H9 (cell line): ENCODE measurements around the gene MMP17. TPM values are rescaled to one million over a fixed set of nuclear protein-coding genes. Genes with fewer than 3 reads are reported as not detected.
A peak's percentile ranks its signal among the peaks of the same experiment; 100 is the strongest.

Experiments
- DNase-seq: peaks from one replicate; pipeline ENCODE4 v3.0.0-alpha.2; 2017
- H2AFZ ChIP-seq: one replicate; pipeline ENCODE4 v1.6.1; 2013; ENCODE audit warnings: mild to moderate bottlenecking, low read length, control low read depth, moderate library complexity
- H2AK5ac ChIP-seq: 2 replicates; pipeline ENCODE4 v1.6.1; 2013; ENCODE audit warnings: low read length, control low read depth, mixed read lengths; ENCODE audit not compliant: insufficient read length
- H2BK120ac ChIP-seq: one replicate; pipeline ENCODE4 v1.6.1; 2013; ENCODE audit warnings: low read depth, mild to moderate bottlenecking, low read length, control low read depth, inconsistent platforms; ENCODE audit not compliant: poor library complexity, severe bottlenecking
- H2BK12ac ChIP-seq: 2 replicates; pipeline ENCODE4 v1.6.1; 2013; ENCODE audit warnings: low read length, control low read depth, mixed read lengths, low read depth; ENCODE audit not compliant: insufficient read length
- H2BK15ac ChIP-seq: 2 replicates; pipeline ENCODE4 v1.6.1; 2013; ENCODE audit warnings: low read depth, low read length, control low read depth
- H2BK20ac ChIP-seq: one replicate; pipeline ENCODE4 v1.6.1; 2013; ENCODE audit warnings: low read depth, mild to moderate bottlenecking, low read length, control low read depth, inconsistent platforms; ENCODE audit not compliant: poor library complexity, severe bottlenecking
- H2BK5ac ChIP-seq: 2 replicates; pipeline ENCODE4 v1.6.1; 2013; ENCODE audit warnings: low read length, control low read depth, mixed read lengths; ENCODE audit not compliant: insufficient read length
- H3K14ac ChIP-seq: 2 replicates; pipeline ENCODE4 v1.6.1; 2013; ENCODE audit warnings: low read length, control low read depth; ENCODE audit not compliant: insufficient read depth
- H3K18ac ChIP-seq: 2 replicates; pipeline ENCODE4 v1.6.1; 2013; ENCODE audit warnings: low read depth, mild to moderate bottlenecking, mixed read lengths, low read length, control low read depth; ENCODE audit not compliant: insufficient read length
- H3K23ac ChIP-seq: 2 replicates; pipeline ENCODE4 v1.6.1; 2013; ENCODE audit warnings: low read length, control low read depth, mixed read lengths, low read depth; ENCODE audit not compliant: insufficient read length
- H3K23me2 ChIP-seq: 2 replicates; pipeline ENCODE4 v1.6.1; 2013; ENCODE audit warnings: low read depth, mild to moderate bottlenecking, mixed read lengths, low read length, control low read depth; ENCODE audit not compliant: insufficient read length, poor library complexity, severe bottlenecking
- H3K27ac ChIP-seq: 2 replicates; pipeline ENCODE4 v1.5.1; 2013; ENCODE audit warnings: low read length, control low read depth, mixed read lengths, low read depth; ENCODE audit not compliant: insufficient read length
- H3K27me3 ChIP-seq: 2 replicates; pipeline ENCODE4 v1.6.1; 2013; ENCODE audit warnings: low read length, control low read depth, inconsistent platforms; ENCODE audit not compliant: insufficient read depth
- H3K4ac ChIP-seq: 2 replicates; pipeline ENCODE4 v1.6.1; 2013; ENCODE audit warnings: low read depth, mild to moderate bottlenecking, control low read depth, inconsistent platforms, low read length, moderate library complexity
- H3K4me1 ChIP-seq: 2 replicates; pipeline ENCODE4 v1.6.1; 2013; ENCODE audit warnings: low read length, control low read depth, inconsistent platforms; ENCODE audit not compliant: insufficient read depth
- H3K4me2 ChIP-seq: 2 replicates; pipeline ENCODE4 v1.6.1; 2013; ENCODE audit warnings: low read length, control low read depth, mixed read lengths; ENCODE audit not compliant: insufficient read length, insufficient read depth
- H3K56ac ChIP-seq: 2 replicates; pipeline ENCODE4 v1.6.1; 2013; ENCODE audit warnings: low read depth, mild to moderate bottlenecking, mixed read lengths, low read length, control low read depth; ENCODE audit not compliant: insufficient read length
- H3K79me1 ChIP-seq: 2 replicates; pipeline ENCODE4 v1.6.1; 2013; ENCODE audit warnings: low read depth, mild to moderate bottlenecking, moderate library complexity, low read length, control low read depth, inconsistent platforms; ENCODE audit not compliant: insufficient read depth, poor library complexity, severe bottlenecking
- H3K79me2 ChIP-seq: 2 replicates; pipeline ENCODE4 v1.6.1; 2013; ENCODE audit warnings: low read length, control low read depth, inconsistent platforms; ENCODE audit not compliant: insufficient read depth
- H3K9ac ChIP-seq: 2 replicates; pipeline ENCODE4 v1.6.1; 2013; ENCODE audit warnings: low read length, control low read depth, mixed read lengths; ENCODE audit not compliant: insufficient read length; ENCODE audit errors: extremely low read depth
- H3K9me3 ChIP-seq: one replicate; pipeline ENCODE4 v1.6.1; 2013; ENCODE audit warnings: low read depth, low read length, inconsistent platforms; ENCODE audit not compliant: control insufficient read depth
- H3T11ph ChIP-seq: one replicate; pipeline ENCODE4 v1.6.1; 2013; ENCODE audit warnings: mild to moderate bottlenecking, low read length, control low read depth, inconsistent platforms
- H4K20me1 ChIP-seq: one replicate; pipeline ENCODE4 v1.6.1; 2013; ENCODE audit not compliant: control insufficient read depth, insufficient read length, insufficient read depth
- H4K5ac ChIP-seq: 2 replicates; pipeline ENCODE4 v1.6.1; 2013; ENCODE audit warnings: low read depth, mild to moderate bottlenecking, mixed read lengths, low read length, control low read depth; ENCODE audit not compliant: insufficient read length
- H4K8ac ChIP-seq: replicated peaks from 2 replicates; pipeline ENCODE4 v1.6.1; 2013; ENCODE audit warnings: low read length, control low read depth, mixed read lengths, low read depth; ENCODE audit not compliant: insufficient read length
- H4K91ac ChIP-seq: 2 replicates; pipeline ENCODE4 v1.6.1; 2013; ENCODE audit warnings: low read depth, mild to moderate bottlenecking, moderate library complexity, mixed read lengths, low read length, control low read depth; ENCODE audit not compliant: insufficient read length
- H3K27ac Mint-ChIP-seq, 3 experiments: 2 replicates in 2 of 3; 3 replicates in 1 of 3; pipeline ENCODE4 v1.8.0; 2020 to 2021; ENCODE audit warnings: mixed read lengths in 3 of 3, mild to moderate bottlenecking in 1 of 3, moderate library complexity in 1 of 3
- H3K27me3 Mint-ChIP-seq: 2 replicates; pipeline ENCODE4 v1.8.0; 2021; ENCODE audit warnings: low read depth, mild to moderate bottlenecking, moderate library complexity, mixed read lengths
- H3K36me3 Mint-ChIP-seq, 3 experiments: 2 replicates in 2 of 3; 3 replicates in 1 of 3; pipeline ENCODE4 v1.8.0; 2020 to 2021; ENCODE audit warnings: low read depth in 3 of 3, mixed read lengths in 3 of 3; ENCODE audit not compliant: insufficient read depth in 1 of 3
- H3K4me1 Mint-ChIP-seq, 2 experiments: 2 replicates each; pipeline ENCODE4 v1.8.0; 2020; ENCODE audit warnings: mixed read lengths in 2 of 2
- H3K4me3 Mint-ChIP-seq, 2 experiments: 2 replicates in 1 of 2; 3 replicates in 1 of 2; pipeline ENCODE4 v1.8.0; 2020 to 2021; ENCODE audit warnings: mild to moderate bottlenecking in 2 of 2, mixed read lengths in 2 of 2, moderate library complexity in 1 of 2
- H3K9me3 Mint-ChIP-seq, 2 experiments: 2 replicates in 1 of 2; 3 replicates in 1 of 2; pipeline ENCODE4 v1.8.0; 2020; ENCODE audit warnings: mild to moderate bottlenecking in 2 of 2, mixed read lengths in 2 of 2, moderate library complexity in 1 of 2
- CTCF ChIP-seq: fragments of 200-600 bp; sonication (generic); conservative IDR thresholded peaks from 3 replicates; pipeline ENCODE4 v1.8.0; 2021; ENCODE audit warnings: antibody characterized with exemption, mild to moderate bottlenecking
- WGBS: extraction: QIAGEN DNeasy Blood & Tissue Kit; methylation state at CpG from one replicate; pipeline ENCODE4 v1.1.7; 2013; ENCODE audit warnings: missing lambda C conversion rate, low lambda C conversion rate, mixed read lengths; ENCODE audit not compliant: insufficient read length; ENCODE audit errors: extremely low coverage; 5-methylcytosine and 5-hydroxymethylcytosine counted together
- total RNA-seq: library from RNA; stranded (reverse); gene quantifications from 2 replicates; pipeline ENCODE4 v1.2.1, GENCODE V29; 2021

Gene MMP17
- total RNA-seq, 1 experiment from 2014 or later = 14.8 TPM

- Histone ChIP-seq H4K91ac (no peak overlapping the region), H3T11ph (no peak overlapping the region), H3K4me2 (no peak overlapping the region), H3K9ac (no peak overlapping the region), H3K27ac (no peak overlapping the region), H3K9me3 (no peaks in the 10 kb centered on the region), H2AK5ac (no peak overlapping the region), H3K4me1 (no peaks in the 10 kb centered on the region), H3K56ac (no peak overlapping the region), H3K23ac (no peak overlapping the region), H2AFZ (no peak overlapping the region), H4K20me1 (no peaks in the 10 kb centered on the region), H3K27me3 (no peaks in the 10 kb centered on the region), H4K8ac (no peak overlapping the region), H3K23me2 (no peaks in the 10 kb centered on the region), H3K14ac (no peak overlapping the region), H4K5ac (no peak overlapping the region), H3K79me1 (no peaks in the 10 kb centered on the region), H3K79me2 (no peaks in the 10 kb centered on the region), H2BK15ac (no peak overlapping the region), H3K18ac (no peak overlapping the region), H2BK12ac (no peak overlapping the region), H2BK20ac (no peak overlapping the region), H2BK120ac (no peak overlapping the region), H2BK5ac (no peak overlapping the region), H3K4ac (no peak overlapping the region)
- peak overlapping the region; percentile 40 to 94 (median 82); a peak in 5 of 7 replicates for H3K27ac Mint-ChIP-seq
- no peak for DNase-seq
- peaks cover 18 to 30% of the 10 kb centered on the region in 2 experiments for H3K4me1 Mint-ChIP-seq
- H3K36me3 Mint-ChIP-seq = peaks cover 41 to 75% (median 55%) of the 10 kb centered on the region in 3 experiments
- TF ChIP-seq CTCF = no peak
- H3K9me3 Mint-ChIP-seq = 0 out of 5 replicates have a peak, but pooled peaks cover 0 to 4% of the 10 kb centered on the region in 2 experiments
- peak overlapping the region in 1 of 2 experiments; percentile 32; a peak in 1 of 5 replicates for H3K4me3 Mint-ChIP-seq
- no peaks in the 10 kb centered on the region for H3K27me3 Mint-ChIP-seq
- no CpG with 5 or more reads among the region's 10 CpGs for WGBS
Observed at GRCh38 chr12:131794573-131794972, 33.6 kb upstream of the MMP17 start.
